GM21367 (cell line): ENCODE data around the gene ZBTB39.
"Not testable (repeated sequence)": the region's sequence is repeated elsewhere in the genome, so short reads cannot be mapped to it uniquely, and the experiment has no call there.

Source experiments
- ATAC-seq: cut with Tn5 transposase; IDR thresholded peaks from one replicate; pipeline ENCODE4 v1.9.1; 2021; ENCODE audit not compliant: unreplicated experiment

ZBTB39 gene

GRCh38 chr12:56982578-56983236 lies 23.6 kb downstream of the ZBTB39 start:
- ATAC-seq: not testable (repeated sequence)

- ATAC-seq: no peak
These were observed 25.3 kb downstream of the ZBTB39 start for GRCh38 chr12:56980941-56981530.

GRCh38 chr12:56980268-56980667 lies 26.1 kb downstream of the ZBTB39 start:
- ATAC-seq: no peak

- ATAC-seq: no peak
These were observed 26.7 kb downstream of the ZBTB39 start for GRCh38 chr12:56979628-56980027.

GRCh38 chr12:56978397-56979138 lies 27.8 kb downstream of the ZBTB39 start:
- no peak for ATAC-seq

GRCh38 chr12:56977361-56977760 lies 29.0 kb downstream of the ZBTB39 start:
- ATAC-seq: not testable (repeated sequence)

GRCh38 chr12:56974224-56974623 lies 32.1 kb downstream of the ZBTB39 start:
- not testable (repeated sequence) for ATAC-seq

- not testable (repeated sequence) for ATAC-seq
These were observed 37.4 kb downstream of the ZBTB39 start for GRCh38 chr12:56968910-56969309.

GRCh38 chr12:56965997-56966642 lies 40.2 kb downstream of the ZBTB39 start:
- ATAC-seq: not testable (repeated sequence)

GRCh38 chr12:56965124-56965523 lies 41.2 kb downstream of the ZBTB39 start:
- not testable (repeated sequence) for ATAC-seq

- not testable (repeated sequence) for ATAC-seq
These were observed 42.8 kb downstream of the ZBTB39 start for GRCh38 chr12:56963557-56963956.

- ATAC-seq: not testable (repeated sequence)
These were observed 44.1 kb downstream of the ZBTB39 start for GRCh38 chr12:56962247-56962646.

GRCh38 chr12:56958422-56958821 lies 47.9 kb downstream of the ZBTB39 start:
- ATAC-seq: no peak

GRCh38 chr12:56957229-56958052 lies 48.9 kb downstream of the ZBTB39 start, which contains the start of gene RDH16:
Gene RDH16, minus strand, starts transcription at chr12:56957608. Its CDS starts 146 bp downstream, at chr12:56957462.
- ATAC-seq: no peak

GRCh38 chr12:56955631-56956256 lies 50.6 kb downstream of the ZBTB39 start:
- ATAC-seq: no peak

- no peak for ATAC-seq
These were observed 51.4 kb downstream of the ZBTB39 start for GRCh38 chr12:56954958-56955355.

GRCh38 chr12:56954057-56954957 lies 52.0 kb downstream of the ZBTB39 start:
- ATAC-seq: no peak

GRCh38 chr12:56953314-56953713 lies 53.0 kb downstream of the ZBTB39 start:
- no peak for ATAC-seq
